Measurements from ENCODE around the gene PTGER2.

DNA sequence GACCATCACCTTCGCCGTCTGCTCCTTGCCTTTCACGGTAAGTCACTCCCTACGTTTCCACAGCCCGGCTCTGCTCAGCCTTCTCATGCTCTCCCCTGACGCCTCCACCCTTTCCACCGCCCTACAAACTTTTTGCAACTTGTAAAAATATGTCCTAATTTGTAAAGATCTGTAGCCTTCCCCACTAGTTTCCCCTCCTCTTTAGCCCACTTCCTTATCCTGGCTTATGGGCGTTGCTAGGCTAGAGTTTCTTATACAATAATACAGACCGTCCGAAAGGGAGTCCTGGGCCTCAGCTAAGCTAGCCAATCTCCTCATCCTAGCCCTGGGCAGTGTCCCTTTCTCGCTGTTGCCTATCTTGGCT, 1.2 kb downstream of the PTGER2 start:
- TF ChIP-seq POLR2A (IDR thresholded peaks at IDR 0.05) (peak; percentile 47), POLR2AphosphoS5 (IDR thresholded peaks at IDR 0.05) (no peak)
- TF ChIP-seq, protein P1, sequence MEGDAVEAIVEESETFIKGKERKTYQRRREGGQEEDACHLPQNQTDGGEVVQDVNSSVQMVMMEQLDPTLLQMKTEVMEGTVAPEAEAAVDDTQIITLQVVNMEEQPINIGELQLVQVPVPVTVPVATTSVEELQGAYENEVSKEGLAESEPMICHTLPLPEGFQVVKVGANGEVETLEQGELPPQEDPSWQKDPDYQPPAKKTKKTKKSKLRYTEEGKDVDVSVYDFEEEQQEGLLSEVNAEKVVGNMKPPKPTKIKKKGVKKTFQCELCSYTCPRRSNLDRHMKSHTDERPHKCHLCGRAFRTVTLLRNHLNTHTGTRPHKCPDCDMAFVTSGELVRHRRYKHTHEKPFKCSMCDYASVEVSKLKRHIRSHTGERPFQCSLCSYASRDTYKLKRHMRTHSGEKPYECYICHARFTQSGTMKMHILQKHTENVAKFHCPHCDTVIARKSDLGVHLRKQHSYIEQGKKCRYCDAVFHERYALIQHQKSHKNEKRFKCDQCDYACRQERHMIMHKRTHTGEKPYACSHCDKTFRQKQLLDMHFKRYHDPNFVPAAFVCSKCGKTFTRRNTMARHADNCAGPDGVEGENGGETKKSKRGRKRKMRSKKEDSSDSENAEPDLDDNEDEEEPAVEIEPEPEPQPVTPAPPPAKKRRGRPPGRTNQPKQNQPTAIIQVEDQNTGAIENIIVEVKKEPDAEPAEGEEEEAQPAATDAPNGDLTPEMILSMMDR (IDR thresholded peaks at IDR 0.05), result no peak
